ENCODE measurements around the gene BAZ2A. TPM values are rescaled to one million over a fixed set of nuclear protein-coding genes. Genes with fewer than 3 reads are reported as not detected.
A peak's percentile ranks its signal among the peaks of the same experiment; 100 is the strongest.

BAZ2A gene
- total RNA-seq, 1 donor from 2014 or later: 43.1 TPM

- peak; percentile 67 for DNase-seq (ENCODE audit: low read depth)
These were observed 5.0 kb upstream of the BAZ2A start for GRCh38 chr12:56634837-56635791.

GRCh38 chr12:56634242-56634836 is 4.2 kb upstream of the BAZ2A start:
- no peak for TF ChIP-seq CTCF (conservative IDR thresholded peaks at IDR 0.05; ENCODE audit: low read depth, low read length)
- peak overlapping the region; percentile 97 for H3K4me3 ChIP-seq (ENCODE audit: low read depth, low read length)
- DNase-seq (ENCODE audit: low read depth): no peak

More at GRCh38 chr12:56634837-56635791, 5.0 kb upstream of the BAZ2A start:
- peak overlapping the region; percentile 97 for H3K4me3 ChIP-seq (ENCODE audit: low read depth, low read length)
- peak; percentile 61 for TF ChIP-seq CTCF (conservative IDR thresholded peaks at IDR 0.05; ENCODE audit: low read depth, low read length)

GRCh38 chr12:56633468-56634241 is 3.5 kb upstream of the BAZ2A start:
- no peak for DNase-seq (ENCODE audit: low read depth)
- peak overlapping the region; percentile 97 for H3K4me3 ChIP-seq (ENCODE audit: low read depth, low read length)
- no peak for TF ChIP-seq CTCF (conservative IDR thresholded peaks at IDR 0.05; ENCODE audit: low read depth, low read length)

GRCh38 chr12:56632701-56633467 is 2.8 kb upstream of the BAZ2A start:
- peak overlapping the region; percentile 97 for H3K4me3 ChIP-seq (ENCODE audit: low read depth, low read length)

GRCh38 chr12:56631790-56632700 is 1.9 kb upstream of the BAZ2A start:
- DNase-seq (ENCODE audit: low read depth): no peak
- TF ChIP-seq CTCF (conservative IDR thresholded peaks at IDR 0.05; ENCODE audit: low read depth, low read length): no peak
- peak overlapping the region; percentile 97 for H3K4me3 ChIP-seq (ENCODE audit: low read depth, low read length)

More at GRCh38 chr12:56632701-56633467, 2.8 kb upstream of the BAZ2A start:
- no peak for TF ChIP-seq CTCF (conservative IDR thresholded peaks at IDR 0.05; ENCODE audit: low read depth, low read length)
- DNase-seq (ENCODE audit: low read depth): no peak

Measured in epithelial cell of proximal tubule (primary cell).